Testis (tissue), 2 donors: ENCODE data around the gene NPLOC4.

Source experiments
- CTCF ChIP-seq, 3 experiments: fragments of 450-650 bp in 2 of 3; fragments of 200-600 bp in 1 of 3; sonication (generic) in 1 of 3; IDR thresholded peaks; one replicate each; pipeline ENCODE4 v1.5.1; 2016 to 2019; ENCODE audit warnings: antibody characterized with exemption in 3 of 3, mild to moderate bottlenecking in 2 of 3, moderate library complexity in 1 of 3
- POLR2A ChIP-seq: fragments of 450-650 bp; IDR thresholded peaks from one replicate; pipeline ENCODE4 v1.6.1; 2017; ENCODE audit warnings: antibody characterized with exemption, mild to moderate bottlenecking, moderate library complexity

DNA sequence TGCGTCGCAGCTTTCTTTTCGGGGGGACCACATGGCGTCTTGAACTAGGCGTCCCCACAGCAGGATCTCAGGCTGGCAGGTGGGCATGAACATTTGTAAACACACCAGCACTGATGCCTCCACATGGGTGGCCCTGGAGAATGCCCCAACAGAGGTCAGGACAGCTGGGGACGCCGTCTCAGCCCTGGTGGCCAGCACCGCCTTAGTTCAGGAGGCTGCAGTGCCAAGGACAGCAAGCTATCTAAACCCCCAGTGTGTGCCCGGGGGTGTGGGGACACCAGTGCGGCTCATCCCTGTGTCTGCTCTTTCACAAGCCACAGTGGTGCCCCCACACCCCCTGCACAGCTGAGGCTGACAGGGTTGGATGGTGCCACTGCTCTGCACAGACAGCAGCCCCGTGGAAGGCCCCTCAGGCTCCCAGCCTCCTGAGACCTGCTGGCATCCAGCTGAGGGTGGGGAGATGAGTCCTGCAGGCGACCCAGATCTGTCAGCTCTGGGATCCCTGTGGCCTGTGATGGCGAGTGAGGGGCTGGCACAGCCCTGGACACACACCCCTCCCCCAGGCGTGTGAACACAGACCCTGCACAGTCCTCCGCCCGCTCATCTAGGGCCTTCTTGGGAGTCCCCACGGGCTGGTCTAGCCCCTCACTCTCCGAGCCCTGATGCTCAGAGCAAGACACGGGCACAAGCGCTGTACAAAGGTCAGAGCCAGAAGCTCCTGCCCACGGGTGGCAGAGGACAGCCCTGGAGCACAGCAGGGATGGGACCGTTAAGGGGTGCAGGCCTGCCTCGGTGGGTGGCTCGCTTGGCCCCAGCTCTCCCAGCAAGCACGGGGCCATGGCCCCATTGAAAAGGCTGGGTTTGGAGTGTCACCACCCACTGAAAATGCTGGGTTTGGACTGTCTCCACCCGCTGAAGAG is 98.0 kb downstream of the NPLOC4 start:
- TF ChIP-seq CTCF (IDR thresholded peaks at IDR 0.05): no peak
- no peak for TF ChIP-seq POLR2A
